HG03175 (cell line): ENCODE data around the gene DDAH2.
A peak's percentile ranks its signal among the peaks of the same experiment; 100 is the strongest.

ENCODE experiments used
- ATAC-seq: cut with Tn5 transposase; IDR thresholded peaks from one replicate; pipeline ENCODE4 v1.9.1; 2021; ENCODE audit warnings: mild to moderate bottlenecking, moderate library complexity; ENCODE audit not compliant: unreplicated experiment

The DDAH2 gene

GRCh38 chr6:31691564-31692108 lies 37.5 kb downstream of the DDAH2 start:
- ATAC-seq, result no peak

- no peak for ATAC-seq
Observed at GRCh38 chr6:31691078-31691463, 38.0 kb downstream of the DDAH2 start.

GRCh38 chr6:31690231-31691077 lies 38.6 kb downstream of the DDAH2 start:
- ATAC-seq, result no peak

- no peak for ATAC-seq
Observed at GRCh38 chr6:31689249-31690110, 39.6 kb downstream of the DDAH2 start.

- ATAC-seq, result no peak
Observed at GRCh38 chr6:31687860-31688693, 41.0 kb downstream of the DDAH2 start.

- ATAC-seq, result no peak
Observed at GRCh38 chr6:31687321-31687720, 41.8 kb downstream of the DDAH2 start.

GRCh38 chr6:31686483-31686882 lies 42.6 kb downstream of the DDAH2 start:
- ATAC-seq, result no peak

- ATAC-seq, result no peak
Observed at GRCh38 chr6:31683591-31683990, 45.5 kb downstream of the DDAH2 start.

- ATAC-seq, result peak; percentile 31
Observed at GRCh38 chr6:31681135-31681671, 47.9 kb downstream of the DDAH2 start.

GRCh38 chr6:31680226-31681134 lies 48.6 kb downstream of the DDAH2 start, which contains the start of gene LY6G5C:
Gene LY6G5C (minus strand): TSS chr6:31681067. CDS start chr6:31680373, 694 bp downstream.
- ATAC-seq, result peak; percentile 41

- ATAC-seq, result no peak
Observed at GRCh38 chr6:31677955-31678354, 51.1 kb downstream of the DDAH2 start.
